Measurements from ENCODE around the gene ADAMTS2. TPM values are rescaled to one million over a fixed set of nuclear protein-coding genes. Genes with fewer than 3 reads are reported as not detected.
"Not testable (repeated sequence)": the region's sequence is repeated elsewhere in the genome, so short reads cannot be mapped to it uniquely, and the experiment has no call there.

ADAMTS2 gene
- total RNA-seq, 1 experiment from 2014 or later: not detected

- DNase-seq (ENCODE audit: extremely low read depth, low read depth): not testable (repeated sequence)
These were observed 59.5 kb downstream of the ADAMTS2 start for GRCh38 chr5:179285776-179286162.

- no peak for DNase-seq (ENCODE audit: extremely low read depth, low read depth)
These were observed 60.3 kb downstream of the ADAMTS2 start for GRCh38 chr5:179284751-179285631.

- not testable (repeated sequence) for DNase-seq (ENCODE audit: extremely low read depth, low read depth)
These were observed 61.4 kb downstream of the ADAMTS2 start for GRCh38 chr5:179283908-179284307.

- no peak for DNase-seq (ENCODE audit: extremely low read depth, low read depth)
These were observed 63.6 kb downstream of the ADAMTS2 start for GRCh38 chr5:179281694-179282093.

- no peak for DNase-seq (ENCODE audit: extremely low read depth, low read depth)
These were observed 65.2 kb downstream of the ADAMTS2 start for GRCh38 chr5:179280095-179280490.

- no peak for DNase-seq (ENCODE audit: extremely low read depth, low read depth)
These were observed 65.7 kb downstream of the ADAMTS2 start for GRCh38 chr5:179279347-179280094.

GRCh38 chr5:179278546-179278945 lies 66.7 kb downstream of the ADAMTS2 start:
- no peak for DNase-seq (ENCODE audit: extremely low read depth, low read depth)

GRCh38 chr5:179278119-179278518 lies 67.1 kb downstream of the ADAMTS2 start:
- DNase-seq (ENCODE audit: extremely low read depth, low read depth): no peak

GRCh38 chr5:179276838-179277395 lies 68.3 kb downstream of the ADAMTS2 start:
- no peak for DNase-seq (ENCODE audit: extremely low read depth, low read depth)

GRCh38 chr5:179275941-179276837 lies 69.1 kb downstream of the ADAMTS2 start:
- no peak for DNase-seq (ENCODE audit: extremely low read depth, low read depth)

GRCh38 chr5:179275381-179275878 lies 69.8 kb downstream of the ADAMTS2 start:
- DNase-seq (ENCODE audit: extremely low read depth, low read depth): no peak

GRCh38 chr5:179274321-179275315 lies 70.6 kb downstream of the ADAMTS2 start:
- no peak for DNase-seq (ENCODE audit: extremely low read depth, low read depth)

- no peak for DNase-seq (ENCODE audit: extremely low read depth, low read depth)
These were observed 71.7 kb downstream of the ADAMTS2 start for GRCh38 chr5:179273441-179274145.

- DNase-seq (ENCODE audit: extremely low read depth, low read depth): no peak
These were observed 72.2 kb downstream of the ADAMTS2 start for GRCh38 chr5:179273073-179273435.

- no peak for DNase-seq (ENCODE audit: extremely low read depth, low read depth)
These were observed 72.8 kb downstream of the ADAMTS2 start for GRCh38 chr5:179272326-179273072.

GRCh38 chr5:179271821-179272325 lies 73.4 kb downstream of the ADAMTS2 start:
- DNase-seq (ENCODE audit: extremely low read depth, low read depth): no peak

- no peak for DNase-seq (ENCODE audit: extremely low read depth, low read depth)
These were observed 73.9 kb downstream of the ADAMTS2 start for GRCh38 chr5:179271428-179271734.

All from NCI-H460 (cell line).